Mesenchymal stem cell (in vitro differentiated cells and primary cell): ENCODE measurements around the gene ITPA.
A peak's percentile ranks its signal among the peaks of the same experiment; 100 is the strongest.

Experiments
- DNase-seq: peaks from one replicate; pipeline ENCODE4 v3.0.0-alpha.2; 2013
- H2AFZ ChIP-seq: one replicate; pipeline ENCODE4 v1.6.1; 2013; ENCODE audit warnings: low read depth, mild to moderate bottlenecking, control low read depth, inconsistent platforms, low read length, moderate library complexity
- H2AK5ac ChIP-seq: 2 replicates; pipeline ENCODE4 v1.6.1; 2013; ENCODE audit warnings: low read length, moderate library complexity, mild to moderate bottlenecking, inconsistent platforms; ENCODE audit not compliant: severe bottlenecking
- H2BK120ac ChIP-seq: one replicate; pipeline ENCODE4 v1.6.1; 2013; ENCODE audit warnings: low read depth, mild to moderate bottlenecking, inconsistent platforms, low read length, moderate library complexity
- H2BK12ac ChIP-seq, 2 experiments: one replicate each; pipeline ENCODE4 v1.6.1; 2013; ENCODE audit warnings: inconsistent platforms in 2 of 2, low read length in 2 of 2, mild to moderate bottlenecking in 2 of 2, moderate library complexity in 2 of 2, control low read depth in 1 of 2
- H2BK15ac ChIP-seq: one replicate; pipeline ENCODE4 v1.6.1; 2013; ENCODE audit warnings: mild to moderate bottlenecking, low read depth, inconsistent platforms; ENCODE audit not compliant: poor library complexity, severe bottlenecking
- H2BK5ac ChIP-seq: 2 replicates; pipeline ENCODE4 v1.6.1; 2013; ENCODE audit warnings: low read depth, mild to moderate bottlenecking, low read length, control low read depth, inconsistent platforms; ENCODE audit not compliant: poor library complexity, severe bottlenecking
- H3K14ac ChIP-seq, 2 experiments: one replicate each; pipeline ENCODE4 v1.6.1; 2013; ENCODE audit warnings: inconsistent platforms in 2 of 2, low read length in 2 of 2, control low read depth in 1 of 2, mild to moderate bottlenecking in 1 of 2, moderate library complexity in 1 of 2
- H3K18ac ChIP-seq, 2 experiments: one replicate each; pipeline ENCODE4 v1.6.1; 2013; ENCODE audit warnings: inconsistent platforms in 2 of 2, low read length in 2 of 2, control low read depth in 1 of 2, low read depth in 1 of 2, mild to moderate bottlenecking in 1 of 2
- H3K23ac ChIP-seq, 2 experiments: one replicate each; pipeline ENCODE4 v1.6.1; 2013; ENCODE audit warnings: inconsistent platforms in 2 of 2, low read length in 2 of 2, mild to moderate bottlenecking in 2 of 2, moderate library complexity in 2 of 2, control low read depth in 1 of 2
- H3K27ac ChIP-seq: 2 replicates; pipeline ENCODE4 v1.5.1; 2013; ENCODE audit warnings: mild to moderate bottlenecking, moderate library complexity, low read length, control low read depth, inconsistent platforms; ENCODE audit not compliant: poor library complexity, severe bottlenecking
- H3K27me3 ChIP-seq, 2 experiments: 2 replicates each; pipeline versions ENCODE4 v1.6.1 to v1.7.0; 2013; ENCODE audit warnings: low read length in 2 of 2, mild to moderate bottlenecking in 2 of 2, moderate library complexity in 2 of 2, control low read depth in 1 of 2, inconsistent platforms in 1 of 2; ENCODE audit not compliant: control insufficient read depth in 1 of 2, insufficient read depth in 1 of 2
- H3K36me3 ChIP-seq, 2 experiments: 2 replicates each; pipeline versions ENCODE4 v1.6.1 to v1.7.0; 2013; ENCODE audit warnings: low read length in 2 of 2, control low read depth in 1 of 2, inconsistent platforms in 1 of 2, low read depth in 1 of 2, mild to moderate bottlenecking in 1 of 2; ENCODE audit not compliant: insufficient read depth in 2 of 2, control insufficient read depth in 1 of 2
- H3K4ac ChIP-seq, 2 experiments: one replicate each; pipeline ENCODE4 v1.6.1; 2013; ENCODE audit warnings: inconsistent platforms in 2 of 2, low read length in 2 of 2, mild to moderate bottlenecking in 2 of 2, moderate library complexity in 2 of 2, control low read depth in 1 of 2, low read depth in 1 of 2
- H3K4me1 ChIP-seq: 2 replicates; pipeline ENCODE4 v1.6.1; 2013; ENCODE audit warnings: low read depth, low read length, control low read depth; ENCODE audit not compliant: control insufficient read depth, insufficient read depth
- H3K4me2 ChIP-seq: 2 replicates; pipeline ENCODE4 v1.6.1; 2013; ENCODE audit warnings: low read length, mild to moderate bottlenecking, inconsistent platforms; ENCODE audit not compliant: poor library complexity, severe bottlenecking
- H3K4me3 ChIP-seq, 2 experiments: 2 replicates each; pipeline versions ENCODE4 v1.5.1 to v1.7.0; 2013; ENCODE audit warnings: low read length in 2 of 2, mild to moderate bottlenecking in 2 of 2, control low read depth in 1 of 2, low read depth in 1 of 2; ENCODE audit not compliant: insufficient read depth in 1 of 2
- H3K79me1 ChIP-seq: replicated peaks from 2 replicates; pipeline ENCODE4 v1.6.1; 2013; ENCODE audit warnings: mild to moderate bottlenecking, control low read depth, low read length, inconsistent platforms; ENCODE audit not compliant: poor library complexity, severe bottlenecking
- H3K9ac ChIP-seq: 2 replicates; pipeline ENCODE4 v1.7.0; 2013; ENCODE audit warnings: mild to moderate bottlenecking, low read length, moderate library complexity
- H3K9me3 ChIP-seq: 2 replicates; pipeline ENCODE4 v1.7.0; 2013; ENCODE audit warnings: mild to moderate bottlenecking, low read length; ENCODE audit not compliant: control insufficient read depth
- H4K8ac ChIP-seq: one replicate; pipeline ENCODE4 v1.6.1; 2013; ENCODE audit warnings: inconsistent platforms, mild to moderate bottlenecking, low read length, moderate library complexity
- H4K91ac ChIP-seq: one replicate; pipeline ENCODE4 v1.6.1; 2013; ENCODE audit warnings: mild to moderate bottlenecking, low read length, inconsistent platforms
- WGBS: methylation state at CpG from one replicate; pipeline ENCODE4 v1.1.7; 2013; ENCODE audit warnings: mixed read lengths; 5-methylcytosine and 5-hydroxymethylcytosine counted together

Gene ITPA

DNA sequence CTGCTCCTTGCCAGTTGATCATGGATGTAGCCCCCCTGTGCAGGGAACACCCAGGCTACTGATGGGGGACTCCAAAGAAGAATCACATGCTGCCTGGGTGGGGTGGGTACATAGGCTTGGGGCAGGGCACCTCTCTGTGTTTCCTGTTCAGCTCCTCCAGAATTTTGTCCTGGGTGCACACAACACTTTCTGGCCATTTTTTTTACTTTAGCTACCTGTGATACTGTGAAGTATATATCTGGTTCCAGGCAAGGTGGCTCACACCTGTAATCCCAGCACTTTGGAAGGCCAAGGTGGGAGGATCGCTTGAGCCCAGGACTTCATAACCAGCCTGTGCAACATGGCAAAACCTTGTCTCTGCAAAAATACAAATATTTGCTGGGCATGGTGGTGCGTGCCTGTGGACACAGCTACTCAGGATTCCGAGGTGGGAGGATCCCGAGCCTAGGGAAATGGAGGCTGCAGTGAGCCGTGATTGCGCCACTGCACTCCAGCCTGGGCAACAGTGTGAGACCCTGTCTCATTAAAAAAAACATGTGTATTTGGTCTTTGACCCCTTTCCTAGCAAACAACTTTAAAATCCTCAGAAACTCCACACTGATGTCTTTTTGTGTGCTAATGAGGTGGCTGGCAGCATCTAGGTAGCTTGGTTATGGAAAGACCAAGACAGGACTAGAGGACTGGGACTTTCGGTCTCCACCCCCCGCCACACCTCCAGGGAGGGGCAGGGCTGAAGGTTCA is 15.6 kb downstream of the ITPA start:
- WGBS, result 93% methylated on average over 8 of the region's 8 CpGs
- Histone ChIP-seq H3K79me1 (no peaks in the 10 kb centered on the region), H3K9me3 (no peaks in the 10 kb centered on the region), H2BK5ac (no peak overlapping the region), H3K4me3 (no peak overlapping the region), H3K27ac (no peak overlapping the region), H2BK120ac (no peak overlapping the region), H3K36me3 (peaks cover 48 to 65% of the 10 kb centered on the region in 2 experiments), H2AFZ (no peak overlapping the region), H3K4ac (no peak overlapping the region), H3K9ac (no peak overlapping the region), H2BK15ac (no peak overlapping the region), H3K14ac (no peak overlapping the region), H3K27me3 (no peaks in the 10 kb centered on the region), H2BK12ac (no peak overlapping the region), H4K8ac (no peak overlapping the region), H3K23ac (no peak overlapping the region), H2AK5ac (peak overlapping the region; percentile 37), H3K4me1 (peaks cover 48% of the 10 kb centered on the region), H4K91ac (no peak overlapping the region), H3K18ac (no peak overlapping the region), H3K4me2 (no peak overlapping the region)
- no peak for DNase-seq

GRCh38 chr20:3226093-3226492 is 16.8 kb downstream of the ITPA start:
- H2BK15ac ChIP-seq, result no peak overlapping the region
- no peak overlapping the region for H2AK5ac ChIP-seq
- no peak overlapping the region for H3K4ac ChIP-seq
- no peak overlapping the region for H3K9ac ChIP-seq
- WGBS, result 95% methylated on average over 10 of the region's 10 CpGs
- no peaks in the 10 kb centered on the region for H3K27me3 ChIP-seq
- no peak overlapping the region for H3K27ac ChIP-seq
- H3K9me3 ChIP-seq, result no peaks in the 10 kb centered on the region
- H3K4me2 ChIP-seq, result no peak overlapping the region
- H3K23ac ChIP-seq, result no peak overlapping the region
- H3K4me3 ChIP-seq, result no peak overlapping the region
- H4K91ac ChIP-seq, result no peak overlapping the region
- H3K4me1 ChIP-seq, result peaks cover 50% of the 10 kb centered on the region
- no peak overlapping the region for H3K18ac ChIP-seq
- H2AFZ ChIP-seq, result no peak overlapping the region
- no peak overlapping the region for H2BK5ac ChIP-seq
- DNase-seq, result no peak
- no peak overlapping the region for H3K14ac ChIP-seq
- no peak overlapping the region for H4K8ac ChIP-seq
- H3K36me3 ChIP-seq, result peaks cover 36 to 71% of the 10 kb centered on the region in 2 experiments
- no peak overlapping the region for H2BK12ac ChIP-seq
- no peak overlapping the region for H2BK120ac ChIP-seq
- H3K79me1 ChIP-seq, result no peaks in the 10 kb centered on the region

DNA sequence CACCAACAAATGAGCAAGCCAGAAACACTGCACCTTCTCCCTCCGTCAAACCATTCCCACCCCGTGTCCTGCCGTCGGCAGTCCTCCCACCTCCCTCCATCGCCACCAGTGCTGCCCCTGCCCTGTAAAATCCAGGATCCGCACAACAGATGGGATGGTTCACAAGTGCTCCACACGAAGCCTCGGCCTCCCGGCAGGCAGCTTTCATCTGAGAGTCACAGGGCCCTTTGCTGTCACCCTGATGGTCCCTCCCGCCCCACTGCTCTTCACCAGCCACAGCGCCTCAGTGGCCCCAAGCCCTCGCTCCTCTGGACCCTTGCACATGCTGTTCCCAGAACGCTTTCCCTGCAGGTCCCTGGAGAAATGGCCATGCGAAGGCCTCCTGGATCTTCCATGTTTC is 17.6 kb downstream of the ITPA start:
- Histone ChIP-seq H2BK5ac (no peak overlapping the region), H3K4me3 (no peak overlapping the region), H4K8ac (no peak overlapping the region), H3K9me3 (no peaks in the 10 kb centered on the region), H3K4me1 (peaks cover 45% of the 10 kb centered on the region), H2AK5ac (no peak overlapping the region), H3K9ac (no peak overlapping the region), H3K23ac (no peak overlapping the region), H3K14ac (no peak overlapping the region), H2BK12ac (no peak overlapping the region), H4K91ac (no peak overlapping the region), H3K79me1 (no peaks in the 10 kb centered on the region), H3K4ac (no peak overlapping the region), H2BK120ac (no peak overlapping the region), H2AFZ (no peak overlapping the region), H3K36me3 (peaks cover 28 to 68% of the 10 kb centered on the region in 2 experiments), H3K27ac (no peak overlapping the region), H2BK15ac (no peak overlapping the region), H3K27me3 (no peaks in the 10 kb centered on the region), H3K18ac (no peak overlapping the region), H3K4me2 (no peak overlapping the region)
- 93% methylated on average over 14 of the region's 14 CpGs for WGBS
- DNase-seq, result no peak

GRCh38 chr20:3227506-3227905 is 18.2 kb downstream of the ITPA start:
- 74% methylated on average over 5 of the region's 7 CpGs for WGBS

More at GRCh38 chr20:3227506-3227905, 18.2 kb downstream of the ITPA start:
- Histone ChIP-seq H3K9ac (no peak overlapping the region), H2BK12ac (no peak overlapping the region), H3K4me3 (no peak overlapping the region), H3K4me2 (no peak overlapping the region), H2BK5ac (no peak overlapping the region), H3K9me3 (no peaks in the 10 kb centered on the region), H2BK120ac (no peak overlapping the region), H3K27me3 (peaks cover 0 to under 1% of the 10 kb centered on the region in 2 experiments), H3K79me1 (no peaks in the 10 kb centered on the region), H3K27ac (no peak overlapping the region), H3K14ac (no peak overlapping the region), H4K91ac (peak overlapping the region; percentile 7), H4K8ac (no peak overlapping the region), H3K4ac (no peak overlapping the region), H2BK15ac (no peak overlapping the region), H3K4me1 (peaks cover 39% of the 10 kb centered on the region), H3K18ac (no peak overlapping the region), H3K36me3 (peaks cover 24 to 66% of the 10 kb centered on the region in 2 experiments), H2AFZ (no peak overlapping the region), H3K23ac (no peak overlapping the region), H2AK5ac (peak overlapping the region; percentile 13)
- no peak for DNase-seq
